Ovary (tissue), 9 donors: ENCODE data around the gene GPS2. TPM values are rescaled to one million over a fixed set of nuclear protein-coding genes. Genes with fewer than 3 reads are reported as not detected.
A peak's percentile ranks its signal among the peaks of the same experiment; 100 is the strongest.
"Not testable (repeated sequence)": the region's sequence is repeated elsewhere in the genome, so short reads cannot be mapped to it uniquely, and the experiment has no call there.

Source experiments
- DNase-seq, 5 donors: peaks; one replicate each; pipeline ENCODE4 v3.0.0-alpha.2; 2019 to 2020
- H3K27ac ChIP-seq, 2 donors: fragments of 200-600 bp; one replicate each; pipeline versions ENCODE4 v1.5.1 to v1.8.0; 2019 to 2022
- H3K27me3 ChIP-seq: fragments of 200-600 bp; one replicate; pipeline ENCODE4 v1.8.0; 2022
- H3K36me3 ChIP-seq: fragments of 200-600 bp; sonication (generic); one replicate; pipeline ENCODE4 v1.5.1; 2019
- H3K4me1 ChIP-seq: one replicate; pipeline ENCODE4 v1.8.1; 2013; ENCODE audit warnings: mild to moderate bottlenecking, moderate library complexity; ENCODE audit not compliant: insufficient read depth
- H3K4me3 ChIP-seq: fragments of 200-600 bp; sonication (generic); one replicate; pipeline ENCODE4 v1.5.1; 2017
- H3K9me3 ChIP-seq, 2 donors: fragments of 200-600 bp in 1 of 2; sonication (generic) in 1 of 2; one replicate each; pipeline versions ENCODE4 v1.5.1 to v1.8.1; 2013 to 2019; ENCODE audit warnings: mild to moderate bottlenecking in 1 of 2, moderate library complexity in 1 of 2
- EP300 ChIP-seq: sonication (generic); formaldehyde crosslinking; IDR thresholded peaks from one replicate; pipeline ENCODE4 v1.6.1; 2017; ENCODE audit warnings: antibody characterized with exemption
- POLR2A ChIP-seq: fragments of 450-650 bp; IDR thresholded peaks from one replicate; pipeline ENCODE4 v1.6.1; 2017; ENCODE audit warnings: antibody characterized with exemption, mild to moderate bottlenecking, moderate library complexity
- WGBS, 3 donors: extraction: QIAGEN DNeasy Blood & Tissue Kit in 1 of 3; methylation state at CpG; one replicate each; pipeline versions ENCODE4 v1.1.5 to v1.1.7; 2013 to 2017; 5-methylcytosine and 5-hydroxymethylcytosine counted together
- intact Hi-C, 4 donors: fragments of 100-400 bp; cut with DNase I; formaldehyde crosslinking; loops; one replicate each; pipeline versions ENCODE4 v1.11.0 to v1.15.1; 2022 to 2023
- polyA plus RNA-seq, 2 donors: library from polyadenylated mRNA; stranded (reverse); fragments of 200-250 nt in 1 of 2; fragments of 350-450 nt in 1 of 2; fragmentation: Illumina TruSeq in 1 of 2; extraction: RNeasy Lipid Tissue Mini Kit (QIAGEN cat#74804) in 1 of 2; gene quantifications; one replicate each; pipeline ENCODE4 v1.2.3, GENCODE V29; 2013 to 2014
- total RNA-seq, 7 donors: library from RNA; depleted of rRNA in 2 of 7; stranded (reverse); fragments of >200 nt in 2 of 7; fragmentation: NEBNext Ultra II Directional in 3 of 7; extraction: Animal tissue kit (Norgen Biotek cat#: 25700) in 3 of 7; gene quantifications; one replicate each; pipeline versions ENCODE4 v1.1.0 to v1.2.4, GENCODE V29; 2016 to 2023
- TF ChIP-seq, protein P1 (sequence below), 3 donors: fragments of 450-650 bp in 2 of 3; fragments of 200-600 bp in 1 of 3; IDR thresholded peaks; one replicate each; pipeline versions ENCODE4 v1.5.1 to v1.8.0; 2016 to 2022; ENCODE audit warnings: antibody characterized with exemption in 3 of 3, mild to moderate bottlenecking in 1 of 3
- donor health status: DM: no; HTN: no; CAD: no; lungs with moderate emphysema.
- donor health status: DM: no; HTN: no; CAD: no.
- donor health status: Bipolar disorder and iron deficiency.
- donor health status: DM: yes; HTN: yes; CAD: no.
- donor health status: DM: no; HTN: no; CAD: no.
- donor health status: DM: yes; HTN: yes; CAD: no.

Gene GPS2
- total and polyA plus RNA-seq, 9 donors, result 53.1 to 103 (median 61.3) TPM

DNA sequence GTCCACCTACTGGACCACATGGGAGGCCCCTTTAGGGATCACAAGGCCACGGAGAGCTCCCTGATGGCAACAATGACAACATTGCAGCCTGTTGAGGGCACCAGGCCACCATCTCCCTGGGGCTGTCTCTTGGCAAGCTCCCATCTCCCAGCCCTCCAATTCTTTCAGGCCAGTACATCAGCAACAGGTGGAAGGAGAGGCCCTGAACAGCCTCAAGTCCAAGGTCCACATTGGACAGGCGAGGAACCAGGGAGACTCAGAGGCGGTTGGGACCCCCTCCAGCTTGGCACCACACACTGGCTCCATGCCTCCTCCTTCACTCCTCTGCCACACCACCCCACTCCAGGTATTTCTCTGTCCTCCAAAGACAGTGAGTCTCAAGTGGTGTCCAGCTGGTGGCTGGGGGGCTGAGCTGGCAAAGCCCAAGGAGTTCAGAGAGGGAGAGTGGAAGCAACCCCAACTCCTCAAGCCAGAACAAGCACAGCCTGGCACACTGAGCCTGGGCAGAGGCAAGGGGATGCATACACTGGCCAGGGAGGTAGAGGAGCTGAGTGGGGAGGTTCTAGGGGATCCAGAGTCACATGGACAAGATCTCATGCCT is 19.9 kb upstream of the GPS2 start:
- no peaks in the 10 kb centered on the region for H3K27me3 ChIP-seq
- TF ChIP-seq EP300, result no peak
- TF ChIP-seq POLR2A, result no peak
- TF ChIP-seq, protein P1, sequence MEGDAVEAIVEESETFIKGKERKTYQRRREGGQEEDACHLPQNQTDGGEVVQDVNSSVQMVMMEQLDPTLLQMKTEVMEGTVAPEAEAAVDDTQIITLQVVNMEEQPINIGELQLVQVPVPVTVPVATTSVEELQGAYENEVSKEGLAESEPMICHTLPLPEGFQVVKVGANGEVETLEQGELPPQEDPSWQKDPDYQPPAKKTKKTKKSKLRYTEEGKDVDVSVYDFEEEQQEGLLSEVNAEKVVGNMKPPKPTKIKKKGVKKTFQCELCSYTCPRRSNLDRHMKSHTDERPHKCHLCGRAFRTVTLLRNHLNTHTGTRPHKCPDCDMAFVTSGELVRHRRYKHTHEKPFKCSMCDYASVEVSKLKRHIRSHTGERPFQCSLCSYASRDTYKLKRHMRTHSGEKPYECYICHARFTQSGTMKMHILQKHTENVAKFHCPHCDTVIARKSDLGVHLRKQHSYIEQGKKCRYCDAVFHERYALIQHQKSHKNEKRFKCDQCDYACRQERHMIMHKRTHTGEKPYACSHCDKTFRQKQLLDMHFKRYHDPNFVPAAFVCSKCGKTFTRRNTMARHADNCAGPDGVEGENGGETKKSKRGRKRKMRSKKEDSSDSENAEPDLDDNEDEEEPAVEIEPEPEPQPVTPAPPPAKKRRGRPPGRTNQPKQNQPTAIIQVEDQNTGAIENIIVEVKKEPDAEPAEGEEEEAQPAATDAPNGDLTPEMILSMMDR (IDR thresholded peaks at IDR 0.05), result no peak
- DNase-seq, result no peak
- 79 to 92% (median 87%) methylated on average over 3 of the region's 3 CpGs for WGBS, 3 donors
- H3K9me3 ChIP-seq, result no peaks in the 10 kb centered on the region
- peaks cover 4% of the 10 kb centered on the region for H3K4me1 ChIP-seq
- intact Hi-C loops, result no loop called here
- H3K4me3 ChIP-seq, result no peak overlapping the region
- no peak overlapping the region for H3K27ac ChIP-seq
- no peaks in the 10 kb centered on the region for H3K36me3 ChIP-seq

DNA sequence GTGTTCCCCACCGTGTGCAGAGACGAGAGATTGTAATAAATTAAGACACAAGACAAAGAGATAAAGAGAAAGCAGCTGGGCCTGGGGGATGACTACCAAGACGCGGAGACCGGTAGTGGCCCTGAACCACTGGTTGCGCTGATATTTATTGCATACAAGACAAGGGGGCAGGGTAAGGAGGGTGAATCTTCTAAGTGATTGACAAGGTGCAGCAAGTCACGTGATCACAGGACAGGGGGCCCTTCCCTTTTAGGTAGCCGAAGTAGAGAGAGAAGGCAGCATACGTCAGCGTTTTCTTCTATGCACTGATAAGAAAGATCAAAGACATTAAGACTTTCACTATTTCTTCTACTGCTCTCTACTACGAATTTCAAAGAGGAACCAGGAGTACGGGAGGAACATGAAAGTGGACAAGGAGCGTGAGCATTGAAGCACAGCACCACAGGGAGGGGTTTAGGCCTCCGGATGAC is 17.5 kb upstream of the GPS2 start:
- intact Hi-C loops, H3K27ac ChIP-seq, H3K4me3 ChIP-seq, H3K27me3 ChIP-seq, H3K36me3 ChIP-seq, H3K4me1 ChIP-seq, H3K9me3 ChIP-seq, DNase-seq: not testable (repeated sequence)
- 17 to 20% (median 18%) methylated on average over 14 of the region's 14 CpGs for WGBS, 3 donors

DNA sequence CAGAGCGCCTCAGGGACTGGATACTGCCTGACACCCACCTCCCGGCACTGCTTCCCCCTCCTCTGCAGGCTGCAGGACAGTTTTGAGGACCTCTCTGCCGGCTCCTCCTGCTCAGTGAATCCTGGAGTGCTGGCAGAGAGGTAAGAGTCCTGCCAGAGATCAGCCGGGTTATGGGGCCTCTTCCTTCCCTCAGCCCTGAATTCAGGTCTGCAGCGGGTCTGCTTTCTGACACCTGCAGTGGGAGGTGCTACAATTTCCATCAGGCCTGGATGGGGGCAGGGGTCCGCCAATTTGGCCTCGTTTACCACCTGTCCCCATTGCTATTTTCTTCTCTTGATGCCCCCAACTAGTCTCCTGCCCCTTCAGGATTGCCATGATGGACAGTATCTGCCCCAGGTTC is 17.0 kb upstream of the GPS2 start:
- Histone ChIP-seq H3K27ac (no peak overlapping the region), H3K9me3 (no peaks in the 10 kb centered on the region), H3K4me1 (peaks cover 5% of the 10 kb centered on the region), H3K36me3 (no peaks in the 10 kb centered on the region), H3K4me3 (no peak overlapping the region), H3K27me3 (no peaks in the 10 kb centered on the region)
- DNase-seq, result no peak
- intact Hi-C loops, result no loop called here
- TF ChIP-seq POLR2A (no peak), EP300 (no peak)
- TF ChIP-seq, protein P1 (IDR thresholded peaks at IDR 0.05), result no peak
- WGBS, 3 donors, result 40 to 55% (median 45%) methylated on average over 7 of the region's 7 CpGs

DNA sequence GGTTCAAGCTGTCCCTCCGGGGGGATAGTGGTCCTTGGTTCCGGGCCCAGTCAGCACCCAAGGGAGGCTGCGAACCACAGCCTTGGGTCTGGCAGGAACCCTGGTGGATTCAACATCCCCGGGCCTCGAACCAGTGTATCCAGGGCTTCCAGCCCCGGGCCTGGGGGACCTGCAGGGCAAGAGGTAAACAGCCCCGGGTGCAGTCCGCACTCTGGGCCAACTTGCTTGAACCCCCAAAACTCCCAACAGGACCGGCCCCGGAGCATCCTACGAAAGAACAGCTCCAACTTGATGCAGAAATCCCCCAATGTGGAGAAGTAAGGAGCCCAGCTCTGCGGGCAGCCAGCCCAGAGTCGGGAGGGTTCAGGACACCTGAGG is 15.5 kb upstream of the GPS2 start:
- Histone ChIP-seq H3K9me3 (no peaks in the 10 kb centered on the region), H3K4me3 (peak overlapping the region; percentile 95), H3K27me3 (no peaks in the 10 kb centered on the region), H3K4me1 (peaks cover 5% of the 10 kb centered on the region), H3K27ac (peak overlapping the region; percentile 81 to 86), H3K36me3 (no peaks in the 10 kb centered on the region)
- no peak for TF ChIP-seq EP300
- TF ChIP-seq POLR2A, result no peak
- TF ChIP-seq, protein P1 (IDR thresholded peaks at IDR 0.05), result no peak
- 49 to 57% (median 53%) methylated on average over 9 to 13 of the region's 13 CpGs for WGBS, 3 donors
- intact Hi-C loops, result loop anchor here in 1 of 4 donors (2.0 kb wide), 1 partner anchor 18 kb away; no protein-coding TSS in a partner anchor
- peak in 1 of 5 donors; percentile 40 for DNase-seq

DNA sequence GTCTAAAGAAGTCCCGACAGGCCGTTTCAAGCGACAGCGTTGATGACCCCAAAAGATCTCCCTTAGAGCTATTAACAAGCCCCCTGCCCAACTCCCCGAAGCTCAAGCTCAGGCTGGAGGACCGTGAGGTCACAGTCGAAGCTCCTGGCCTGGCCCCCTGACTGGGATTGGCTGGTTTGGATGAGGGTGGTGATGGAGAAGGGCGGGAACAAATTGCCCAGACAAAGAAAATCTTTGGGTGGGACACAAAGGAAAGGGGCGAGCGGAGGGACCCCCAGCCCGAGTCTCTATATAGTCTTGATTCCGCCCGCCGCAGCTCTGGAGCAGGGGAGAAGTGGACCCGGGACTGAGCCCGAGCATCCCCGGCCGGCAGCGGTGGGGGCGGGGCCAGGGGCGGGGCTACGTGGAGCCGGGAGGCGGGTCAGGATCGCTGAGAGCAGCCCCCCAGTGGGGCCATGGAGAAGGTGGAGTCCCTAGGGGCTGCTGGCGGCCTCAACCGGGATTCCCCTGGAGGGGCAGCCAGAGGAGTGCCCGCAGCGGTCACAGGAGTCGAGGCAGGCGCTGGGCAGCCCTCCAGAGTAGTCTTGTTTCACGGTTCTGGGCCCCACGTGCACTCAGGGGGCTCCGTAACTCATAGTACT is 15.0 kb upstream of the GPS2 start:
- intact Hi-C loops, result loop anchor here in 1 of 4 donors (2.0 kb wide), 1 partner anchor 19 kb away; no protein-coding TSS in a partner anchor
- DNase-seq, result peak; percentile 77 to 86 (median 81)
- Histone ChIP-seq H3K27me3 (no peaks in the 10 kb centered on the region), H3K36me3 (no peaks in the 10 kb centered on the region), H3K4me3 (peak overlapping the region; percentile 95), H3K27ac (peak overlapping the region; percentile 81 to 86), H3K9me3 (no peaks in the 10 kb centered on the region), H3K4me1 (peaks cover 5% of the 10 kb centered on the region)
- TF ChIP-seq, protein P1 (IDR thresholded peaks at IDR 0.05), result no peak
- no peak for TF ChIP-seq POLR2A
- no peak for TF ChIP-seq EP300
- WGBS, 3 donors, result 1 to 2% (median 1%) methylated on average over 25 to 34 of the region's 34 CpGs
